SK-N-SH treated with all-trans-retinoic acid at 6 μM for 48 hours (cell line): Measurements from ENCODE around the gene MBD5.

Source experiments
- ATAC-seq: fragments of 200-7000 bp; cut with Tn5 transposase; 3 replicates; pipeline ENCODE4 v1.9.1; 2020; ENCODE audit warnings: mild to moderate bottlenecking, moderate library complexity
- CREB5 ChIP-seq: fragments of 250-450 bp; sonication (Bioruptor Pico); IDR thresholded peaks from 2 replicates; pipeline ENCODE4 v1.5.1; 2020; ENCODE audit warnings: low read depth, mild to moderate bottlenecking, moderate library complexity
- ISL1 ChIP-seq: fragments of 250-450 bp; sonication (Bioruptor Pico); IDR thresholded peaks from 2 replicates; pipeline ENCODE4 v2.1.2; 2022; ENCODE audit warnings: mild to moderate bottlenecking, moderate library complexity
- OSR1 ChIP-seq: fragments of 250-450 bp; sonication (Bioruptor Pico); IDR thresholded peaks from 2 replicates; pipeline ENCODE4 v1.8.0; 2022; ENCODE audit warnings: moderate library complexity, mild to moderate bottlenecking, inconsistent platforms
- POU6F1 ChIP-seq: fragments of 250-450 bp; sonication (Bioruptor Pico); IDR thresholded peaks from 2 replicates; pipeline ENCODE4 v1.8.0; 2021; ENCODE audit warnings: low read depth, mild to moderate bottlenecking, moderate library complexity, borderline replicate concordance
- RARB ChIP-seq: fragments of 250-450 bp; sonication (Bioruptor Pico); IDR thresholded peaks from 2 replicates; pipeline ENCODE4 v1.8.0; 2021; ENCODE audit warnings: mild to moderate bottlenecking, moderate library complexity
- SNAI2 ChIP-seq: fragments of 250-450 bp; sonication (Bioruptor Pico); IDR thresholded peaks from 2 replicates; pipeline ENCODE4 v1.5.0; 2020; ENCODE audit warnings: mild to moderate bottlenecking, moderate library complexity
- TOX ChIP-seq: fragments of 250-450 bp; sonication (Bioruptor Pico); IDR thresholded peaks from 2 replicates; pipeline ENCODE4 v1.8.0; 2021; ENCODE audit warnings: mild to moderate bottlenecking, moderate library complexity, borderline replicate concordance
- ZC3H10 ChIP-seq: fragments of 250-450 bp; sonication (Bioruptor Pico); IDR thresholded peaks from 2 replicates; pipeline ENCODE4 v1.5.1; 2021; ENCODE audit warnings: mild to moderate bottlenecking, moderate library complexity
- ZFP30 ChIP-seq: fragments of 450-650 bp; formaldehyde crosslinking; IDR thresholded peaks from 2 replicates; pipeline ENCODE4 v1.5.0; 2022; ENCODE audit warnings: mild to moderate bottlenecking, moderate library complexity
- ZNF565 ChIP-seq: fragments of 450-650 bp; formaldehyde crosslinking; conservative IDR thresholded peaks from 2 replicates; pipeline ENCODE4 v1.5.0; 2020; ENCODE audit warnings: low read depth, mild to moderate bottlenecking, moderate library complexity
- ZNF70 ChIP-seq: fragments of 450-650 bp; formaldehyde crosslinking; IDR thresholded peaks from 2 replicates; pipeline ENCODE4 v1.5.0; 2020; ENCODE audit warnings: mild to moderate bottlenecking, moderate library complexity
- ZNF8 ChIP-seq: fragments of 450-650 bp; formaldehyde crosslinking; IDR thresholded peaks from 2 replicates; pipeline ENCODE4 v1.5.0; 2020; ENCODE audit warnings: mild to moderate bottlenecking, moderate library complexity
- TF ChIP-seq, protein P1 (sequence below): fragments of 250-450 bp; sonication (Bioruptor Pico); IDR thresholded peaks from 2 replicates; pipeline ENCODE4 v1.5.0; 2020; ENCODE audit warnings: mild to moderate bottlenecking, moderate library complexity
- TF ChIP-seq, protein P2 (sequence below): fragments of 250-450 bp; sonication (Bioruptor Pico); IDR thresholded peaks from 2 replicates; pipeline ENCODE4 v1.8.0; 2020; ENCODE audit warnings: mild to moderate bottlenecking, moderate library complexity, borderline replicate concordance

The MBD5 gene

DNA sequence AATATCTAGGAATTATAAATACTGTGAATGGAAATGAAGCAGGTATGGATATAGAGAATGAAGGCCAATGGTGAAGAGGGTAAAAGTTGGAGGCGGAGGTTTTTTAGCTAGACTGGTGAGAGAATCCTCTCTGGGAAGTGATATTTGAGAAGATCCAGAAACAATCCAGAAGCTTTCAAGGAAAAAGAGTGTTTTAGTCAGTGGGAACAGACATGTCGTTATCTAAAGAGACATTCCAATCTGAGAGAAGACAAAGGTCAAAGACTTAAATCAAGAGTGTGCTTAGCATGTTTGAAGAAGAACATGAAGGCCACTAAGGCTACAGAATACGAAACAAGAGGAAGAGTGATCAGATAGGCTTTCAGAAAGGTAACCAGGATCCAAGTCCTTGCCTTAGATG lies 211.0 kb downstream of the MBD5 start:
- ATAC-seq = no peak
- no peak for TF ChIP-seq ZNF70

DNA sequence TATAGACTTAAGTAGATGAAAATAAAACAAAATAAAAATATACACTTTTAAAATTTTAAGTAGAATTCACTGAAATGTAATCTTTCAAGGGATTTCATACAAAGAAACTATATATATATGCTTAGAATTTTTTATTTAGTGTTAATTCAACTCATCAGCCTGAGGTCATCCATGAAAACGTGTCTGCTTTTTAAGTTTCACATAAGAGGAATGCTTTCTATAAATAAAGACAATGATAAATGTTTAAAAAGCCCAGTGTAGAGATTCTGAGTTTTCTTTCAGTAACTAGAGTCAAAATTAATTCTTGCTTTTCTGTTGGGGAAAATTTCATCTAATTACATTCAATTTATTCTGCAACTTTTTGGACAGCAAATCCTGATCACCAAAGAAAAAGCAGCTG lies 213.3 kb downstream of the MBD5 start:
- no peak for ATAC-seq
- TF ChIP-seq POU6F1 (CRISPR knock-in tag) (no peak), ZC3H10 (no peak), TOX (CRISPR knock-in tag) (no peak)

GRCh38 chr2:148237911-148238310 lies 217.0 kb downstream of the MBD5 start:
- no peak for ATAC-seq
- TF ChIP-seq CREB5 = no peak
- TF ChIP-seq SNAI2 (CRISPR knock-in tag) = no peak
- TF ChIP-seq, protein P1, sequence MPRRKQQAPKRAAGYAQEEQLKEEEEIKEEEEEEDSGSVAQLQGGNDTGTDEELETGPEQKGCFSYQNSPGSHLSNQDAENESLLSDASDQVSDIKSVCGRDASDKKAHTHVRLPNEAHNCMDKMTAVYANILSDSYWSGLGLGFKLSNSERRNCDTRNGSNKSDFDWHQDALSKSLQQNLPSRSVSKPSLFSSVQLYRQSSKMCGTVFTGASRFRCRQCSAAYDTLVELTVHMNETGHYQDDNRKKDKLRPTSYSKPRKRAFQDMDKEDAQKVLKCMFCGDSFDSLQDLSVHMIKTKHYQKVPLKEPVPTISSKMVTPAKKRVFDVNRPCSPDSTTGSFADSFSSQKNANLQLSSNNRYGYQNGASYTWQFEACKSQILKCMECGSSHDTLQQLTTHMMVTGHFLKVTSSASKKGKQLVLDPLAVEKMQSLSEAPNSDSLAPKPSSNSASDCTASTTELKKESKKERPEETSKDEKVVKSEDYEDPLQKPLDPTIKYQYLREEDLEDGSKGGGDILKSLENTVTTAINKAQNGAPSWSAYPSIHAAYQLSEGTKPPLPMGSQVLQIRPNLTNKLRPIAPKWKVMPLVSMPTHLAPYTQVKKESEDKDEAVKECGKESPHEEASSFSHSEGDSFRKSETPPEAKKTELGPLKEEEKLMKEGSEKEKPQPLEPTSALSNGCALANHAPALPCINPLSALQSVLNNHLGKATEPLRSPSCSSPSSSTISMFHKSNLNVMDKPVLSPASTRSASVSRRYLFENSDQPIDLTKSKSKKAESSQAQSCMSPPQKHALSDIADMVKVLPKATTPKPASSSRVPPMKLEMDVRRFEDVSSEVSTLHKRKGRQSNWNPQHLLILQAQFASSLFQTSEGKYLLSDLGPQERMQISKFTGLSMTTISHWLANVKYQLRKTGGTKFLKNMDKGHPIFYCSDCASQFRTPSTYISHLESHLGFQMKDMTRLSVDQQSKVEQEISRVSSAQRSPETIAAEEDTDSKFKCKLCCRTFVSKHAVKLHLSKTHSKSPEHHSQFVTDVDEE (CRISPR knock-in tag) = no peak
- TF ChIP-seq ZC3H10 = no peak
- TF ChIP-seq ZFP30 (CRISPR knock-in tag) = no peak
- TF ChIP-seq, protein P2, sequence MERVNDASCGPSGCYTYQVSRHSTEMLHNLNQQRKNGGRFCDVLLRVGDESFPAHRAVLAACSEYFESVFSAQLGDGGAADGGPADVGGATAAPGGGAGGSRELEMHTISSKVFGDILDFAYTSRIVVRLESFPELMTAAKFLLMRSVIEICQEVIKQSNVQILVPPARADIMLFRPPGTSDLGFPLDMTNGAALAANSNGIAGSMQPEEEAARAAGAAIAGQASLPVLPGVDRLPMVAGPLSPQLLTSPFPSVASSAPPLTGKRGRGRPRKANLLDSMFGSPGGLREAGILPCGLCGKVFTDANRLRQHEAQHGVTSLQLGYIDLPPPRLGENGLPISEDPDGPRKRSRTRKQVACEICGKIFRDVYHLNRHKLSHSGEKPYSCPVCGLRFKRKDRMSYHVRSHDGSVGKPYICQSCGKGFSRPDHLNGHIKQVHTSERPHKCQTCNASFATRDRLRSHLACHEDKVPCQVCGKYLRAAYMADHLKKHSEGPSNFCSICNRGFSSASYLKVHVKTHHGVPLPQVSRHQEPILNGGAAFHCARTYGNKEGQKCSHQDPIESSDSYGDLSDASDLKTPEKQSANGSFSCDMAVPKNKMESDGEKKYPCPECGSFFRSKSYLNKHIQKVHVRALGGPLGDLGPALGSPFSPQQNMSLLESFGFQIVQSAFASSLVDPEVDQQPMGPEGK (CRISPR knock-in tag) = no peak
- TF ChIP-seq RARB (CRISPR knock-in tag) = no peak
- no peak for TF ChIP-seq POU6F1 (CRISPR knock-in tag)
- TF ChIP-seq OSR1 = no peak
- no peak for TF ChIP-seq ZNF565

- ATAC-seq = no peak
- no peak for TF ChIP-seq ISL1
Observed at GRCh38 chr2:148238561-148238960, 217.7 kb downstream of the MBD5 start.

GRCh38 chr2:148240838-148241237 lies 219.9 kb downstream of the MBD5 start:
- no peak for ATAC-seq
- TF ChIP-seq ZNF8 = peak; percentile 78
- TF ChIP-seq, protein P2 (CRISPR knock-in tag) = no peak
